Medulla oblongata (tissue), 1 donor: ENCODE measurements around the gene NAP1L4.

ENCODE experiments used
- DNase-seq: peaks from one replicate; pipeline ENCODE4 v3.0.0-alpha.2; 2015; ENCODE audit errors: extremely low spot score

The NAP1L4 gene

GRCh38 chr11:2992234-2992996 lies at the start of gene NAP1L4:
Gene NAP1L4, minus strand, starts transcription at chr11:2992329. Its CDS starts 13,109 bp downstream, at chr11:2979220.
- peak; percentile 97 for DNase-seq

GRCh38 chr11:3040881-3041280 lies 48.8 kb upstream of the NAP1L4 start:
- no peak for DNase-seq

GRCh38 chr11:3037945-3038271 lies 45.8 kb upstream of the NAP1L4 start:
- DNase-seq, result no peak

GRCh38 chr11:3037040-3037944 lies 45.2 kb upstream of the NAP1L4 start:
- DNase-seq, result peak; percentile 95

- DNase-seq, result peak; percentile 70
Measured at GRCh38 chr11:3036419-3036818, 44.3 kb upstream of the NAP1L4 start.

- DNase-seq, result no peak
Measured at GRCh38 chr11:3035333-3035732, 43.2 kb upstream of the NAP1L4 start.

- peak; percentile 65 for DNase-seq
Measured at GRCh38 chr11:3030289-3031070, 38.4 kb upstream of the NAP1L4 start.

- no peak for DNase-seq
Measured at GRCh38 chr11:3028813-3029212, 36.7 kb upstream of the NAP1L4 start.

- no peak for DNase-seq
Measured at GRCh38 chr11:3026803-3027202, 34.7 kb upstream of the NAP1L4 start.

GRCh38 chr11:3022982-3023381 lies 30.9 kb upstream of the NAP1L4 start:
- DNase-seq, result no peak

- DNase-seq, result peak; percentile 71
Measured at GRCh38 chr11:3022300-3022967, 30.3 kb upstream of the NAP1L4 start.

- peak; percentile 80 for DNase-seq
Measured at GRCh38 chr11:3021125-3021524, 29.0 kb upstream of the NAP1L4 start.

GRCh38 chr11:3020011-3020410 lies 27.9 kb upstream of the NAP1L4 start:
- DNase-seq, result no peak

- no peak for DNase-seq
Measured at GRCh38 chr11:3018596-3018995, 26.5 kb upstream of the NAP1L4 start.

- no peak for DNase-seq
Measured at GRCh38 chr11:3016861-3017260, 24.7 kb upstream of the NAP1L4 start.

GRCh38 chr11:3015796-3016195 lies 23.7 kb upstream of the NAP1L4 start:
- no peak for DNase-seq

- no peak for DNase-seq
Measured at GRCh38 chr11:3014943-3015342, 22.8 kb upstream of the NAP1L4 start.

GRCh38 chr11:3014057-3014938 lies 22.2 kb upstream of the NAP1L4 start:
- no peak for DNase-seq

GRCh38 chr11:3011891-3012885 lies 20.1 kb upstream of the NAP1L4 start:
- DNase-seq, result no peak
